Measurements from ENCODE around the gene VMP1.
A peak's percentile ranks its signal among the peaks of the same experiment; 100 is the strongest.

Gene VMP1

GRCh38 chr17:59746849-59747445 is 39.5 kb downstream of the VMP1 start:
- peak in 1 of 2 experiments; percentile 14 for DNase-seq (ENCODE audit: low read depth in 1 of 2, low spot score in 1 of 2)
- Histone ChIP-seq H3K27ac (replicated peaks) (no peak overlapping the region), H3K4me3 (replicated peaks; ENCODE audit: insufficient read depth, low read length) (no peak overlapping the region), H3K27me3 (ENCODE audit: insufficient read depth, poor library complexity, severe bottlenecking) (no peaks in the 10 kb centered on the region)
- TF ChIP-seq CTCF (IDR thresholded peaks at IDR 0.05; ENCODE audit: insufficient read depth, low read length): peak; percentile 41
- no peak for TF ChIP-seq GABPA (IDR thresholded peaks at IDR 0.05; ENCODE audit: low read depth)

GRCh38 chr17:59748591-59748990 is 41.1 kb downstream of the VMP1 start:
- TF ChIP-seq CTCF (IDR thresholded peaks at IDR 0.05; ENCODE audit: insufficient read depth, low read length) (no peak), POLR2AphosphoS5 (IDR thresholded peaks at IDR 0.05; ENCODE audit: low read depth) (no peak), SPI1 (IDR thresholded peaks at IDR 0.05; ENCODE audit: borderline replicate concordance, low read depth) (no peak)
- DNase-seq (ENCODE audit: low read depth in 1 of 2, low spot score in 1 of 2): no peak
- no peak overlapping the region for H3K27ac ChIP-seq (replicated peaks)

DNA sequence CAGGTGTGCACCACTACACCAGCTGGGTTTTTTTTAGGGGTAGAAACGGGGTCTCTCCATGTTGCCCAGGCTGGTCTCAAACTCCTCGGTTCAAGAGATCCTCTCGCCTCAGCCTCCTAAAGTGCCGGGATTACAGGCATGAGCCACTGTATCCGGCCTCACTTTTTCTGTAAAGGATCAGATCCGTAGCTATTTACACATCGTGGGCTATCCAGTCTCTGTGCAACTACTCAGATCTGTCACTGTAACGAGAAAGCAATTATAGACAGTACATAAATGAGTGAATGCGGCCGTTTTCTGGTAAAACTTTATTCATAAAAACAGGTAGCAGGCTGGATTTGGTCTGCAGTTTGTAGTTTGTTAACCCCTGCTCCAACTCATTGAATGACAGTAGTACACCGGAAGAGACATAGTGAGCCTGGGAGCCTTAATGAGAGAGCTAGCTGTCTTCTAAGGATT is 44.5 kb downstream of the VMP1 start:
- DNase-seq (ENCODE audit: low read depth in 1 of 2, low spot score in 1 of 2): no peak
- TF ChIP-seq CTCF (IDR thresholded peaks at IDR 0.05; ENCODE audit: insufficient read depth, low read length) (no peak), GABPA (IDR thresholded peaks at IDR 0.05; ENCODE audit: low read depth) (no peak), REST (IDR thresholded peaks at IDR 0.05; ENCODE audit: insufficient replicate concordance, low read depth) (no peak), POLR2AphosphoS5 (IDR thresholded peaks at IDR 0.05; ENCODE audit: low read depth) (no peak), SPI1 (IDR thresholded peaks at IDR 0.05; ENCODE audit: borderline replicate concordance, low read depth) (no peak)
- H3K4me3 ChIP-seq (replicated peaks; ENCODE audit: insufficient read depth, low read length): no peak overlapping the region
- H3K27ac ChIP-seq (replicated peaks): no peak overlapping the region
- H3K27me3 ChIP-seq (ENCODE audit: insufficient read depth, poor library complexity, severe bottlenecking): no peaks in the 10 kb centered on the region

More at GRCh38 chr17:59748591-59748990, 41.1 kb downstream of the VMP1 start:
- H3K27me3 ChIP-seq (ENCODE audit: insufficient read depth, poor library complexity, severe bottlenecking): no peaks in the 10 kb centered on the region
- no peak overlapping the region for H3K4me3 ChIP-seq (replicated peaks; ENCODE audit: insufficient read depth, low read length)

GRCh38 chr17:59752446-59752845 is 45.0 kb downstream of the VMP1 start:
- TF ChIP-seq REST (IDR thresholded peaks at IDR 0.05; ENCODE audit: insufficient replicate concordance, low read depth) (no peak), GABPA (IDR thresholded peaks at IDR 0.05; ENCODE audit: low read depth) (no peak), POLR2AphosphoS5 (IDR thresholded peaks at IDR 0.05; ENCODE audit: low read depth) (no peak), SPI1 (IDR thresholded peaks at IDR 0.05; ENCODE audit: borderline replicate concordance, low read depth) (no peak)
- Histone ChIP-seq H3K4me3 (replicated peaks; ENCODE audit: insufficient read depth, low read length) (no peak overlapping the region), H3K27me3 (ENCODE audit: insufficient read depth, poor library complexity, severe bottlenecking) (no peaks in the 10 kb centered on the region), H3K27ac (replicated peaks) (no peak overlapping the region)
- DNase-seq (ENCODE audit: low read depth in 1 of 2, low spot score in 1 of 2): no peak
